HepG2 (cell line): ENCODE results near the gene PPARA. TPM values are rescaled to one million over a fixed set of nuclear protein-coding genes. Genes with fewer than 3 reads are reported as not detected.

Source experiments
- ADNP ChIP-seq: sonication (generic); formaldehyde crosslinking; IDR thresholded peaks from 2 replicates; pipeline ENCODE4 v1.4.0; 2020; ENCODE audit warnings: missing genetic modification reagents
- ATM ChIP-seq: fragments of 450-650 bp; IDR thresholded peaks from 2 replicates; pipeline ENCODE4 v1.7.1; 2017; ENCODE audit warnings: mild to moderate bottlenecking, borderline replicate concordance
- GABPA ChIP-seq, 2 experiments: IDR thresholded peaks; 2 replicates each; pipeline ENCODE4 v1.6.1; 2011 to 2016; ENCODE audit warnings: low read depth in 2 of 2, low read length in 1 of 2, missing biosample characterization in 1 of 2, missing genetic modification characterization in 1 of 2
- GTF3A ChIP-seq: sonication (generic); formaldehyde crosslinking; conservative IDR thresholded peaks from 2 replicates; pipeline ENCODE4 v1.4.0; 2020; ENCODE audit warnings: mild to moderate bottlenecking, missing genetic modification reagents
- HDAC1 ChIP-seq: sonication (generic); formaldehyde crosslinking; IDR thresholded peaks from 2 replicates; pipeline ENCODE4 v1.5.1; 2020; ENCODE audit warnings: mild to moderate bottlenecking, missing genetic modification reagents
- NR2F6 ChIP-seq, 2 experiments: IDR thresholded peaks; 2 replicates each; pipeline ENCODE4 v1.6.1; 2016; ENCODE audit warnings: antibody characterized with exemption in 1 of 2, mild to moderate bottlenecking in 1 of 2
- SATB2 ChIP-seq: sonication (generic); formaldehyde crosslinking; IDR thresholded peaks from 2 replicates; pipeline ENCODE4 v1.5.0; 2020; ENCODE audit warnings: missing genetic modification reagents
- TGIF2 ChIP-seq: IDR thresholded peaks from 2 replicates; pipeline ENCODE4 v1.6.1; 2016; ENCODE audit warnings: control low read depth, missing compliant biosample characterization
- ZEB1 ChIP-seq: IDR thresholded peaks from 2 replicates; pipeline ENCODE4 v1.6.1; 2012; ENCODE audit warnings: mild to moderate bottlenecking, low read depth, inconsistent platforms; ENCODE audit not compliant: insufficient replicate concordance
- ZNF10 ChIP-seq: sonication (generic); formaldehyde crosslinking; IDR thresholded peaks from 2 replicates; pipeline ENCODE4 v1.4.0; 2020; ENCODE audit warnings: mild to moderate bottlenecking, low read depth, missing genetic modification reagents, borderline replicate concordance
- ZNF205 ChIP-seq: IDR thresholded peaks from 2 replicates; pipeline ENCODE4 v1.6.1; 2018; ENCODE audit warnings: missing biosample characterization, missing genetic modification reagents
- ZNF263 ChIP-seq: sonication (generic); formaldehyde crosslinking; IDR thresholded peaks from 2 replicates; pipeline ENCODE4 v1.4.0; 2020; ENCODE audit warnings: missing genetic modification reagents
- ZNF383 ChIP-seq: sonication (generic); formaldehyde crosslinking; IDR thresholded peaks from 2 replicates; pipeline ENCODE4 v1.4.0; 2020; ENCODE audit warnings: missing genetic modification reagents, mild to moderate bottlenecking, borderline replicate concordance
- ZNF563 ChIP-seq: sonication (generic); formaldehyde crosslinking; IDR thresholded peaks from 2 replicates; pipeline ENCODE4 v1.8.0; 2022; ENCODE audit warnings: mild to moderate bottlenecking, moderate library complexity, missing genetic modification reagents
- ZNF629 ChIP-seq: sonication (generic); formaldehyde crosslinking; conservative IDR thresholded peaks from 2 replicates; pipeline ENCODE4 v1.5.0; 2020; ENCODE audit warnings: missing genetic modification reagents
- ZNF747 ChIP-seq: sonication (generic); formaldehyde crosslinking; IDR thresholded peaks from 2 replicates; pipeline ENCODE4 v1.8.1; 2023; ENCODE audit warnings: missing genetic modification reagents, mild to moderate bottlenecking, borderline replicate concordance
- polyA plus RNA-seq, 8 experiments: library from polyadenylated mRNA; depleted of rRNA in 3 of 8; stranded (reverse) in 7 of 8; unstranded in 1 of 8; fragments of >200 nt; fragmentation: Illumina TruSeq in 4 of 8; extraction: Trizol in 4 of 8; gene quantifications; 2 replicates each; pipeline versions ENCODE4 v1.2.1 to v1.2.3, GENCODE V29; 2011 to 2016; ENCODE audit warnings: low read depth in 4 of 8, missing spikeins in 1 of 8, mixed read lengths in 1 of 8; ENCODE audit not compliant: insufficient read depth in 1 of 8
- total RNA-seq, 5 experiments: library from RNA; depleted of rRNA; stranded (reverse); fragments of >200 nt; fragmentation: Illumina TruSeq; extraction: Trizol; gene quantifications; 2 replicates each; pipeline ENCODE4 v1.2.3, GENCODE V29; 2016; ENCODE audit warnings: low read depth in 1 of 5
- TF ChIP-seq, protein P1 (sequence below): IDR thresholded peaks from 2 replicates; pipeline ENCODE4 v1.6.1; 2016; ENCODE audit warnings: missing biosample characterization, missing genetic modification reagents, low read depth
- TF ChIP-seq, protein P2 (sequence below): sonication (generic); formaldehyde crosslinking; IDR thresholded peaks from 2 replicates; pipeline ENCODE4 v1.5.0; 2020; ENCODE audit warnings: mild to moderate bottlenecking, missing genetic modification reagents
- TF ChIP-seq, protein P3 (sequence below): sonication (generic); formaldehyde crosslinking; IDR thresholded peaks from 2 replicates; pipeline ENCODE4 v1.5.0; 2020; ENCODE audit warnings: missing genetic modification reagents
- TF ChIP-seq, protein P4 (sequence below): sonication (generic); formaldehyde crosslinking; IDR thresholded peaks from 2 replicates; pipeline ENCODE4 v1.4.0; 2020; ENCODE audit warnings: mild to moderate bottlenecking, missing genetic modification reagents, borderline replicate concordance
- TF ChIP-seq, protein P5 (sequence below): fragments of 450-650 bp; IDR thresholded peaks from 2 replicates; pipeline ENCODE4 v1.6.1; 2016

Gene PPARA
- total and polyA plus RNA-seq, 2 of the 13 experiments (the other 11 are each of a cell fraction or from before 2014, with no cell fraction given) = 18.2 to 24.7 TPM

DNA sequence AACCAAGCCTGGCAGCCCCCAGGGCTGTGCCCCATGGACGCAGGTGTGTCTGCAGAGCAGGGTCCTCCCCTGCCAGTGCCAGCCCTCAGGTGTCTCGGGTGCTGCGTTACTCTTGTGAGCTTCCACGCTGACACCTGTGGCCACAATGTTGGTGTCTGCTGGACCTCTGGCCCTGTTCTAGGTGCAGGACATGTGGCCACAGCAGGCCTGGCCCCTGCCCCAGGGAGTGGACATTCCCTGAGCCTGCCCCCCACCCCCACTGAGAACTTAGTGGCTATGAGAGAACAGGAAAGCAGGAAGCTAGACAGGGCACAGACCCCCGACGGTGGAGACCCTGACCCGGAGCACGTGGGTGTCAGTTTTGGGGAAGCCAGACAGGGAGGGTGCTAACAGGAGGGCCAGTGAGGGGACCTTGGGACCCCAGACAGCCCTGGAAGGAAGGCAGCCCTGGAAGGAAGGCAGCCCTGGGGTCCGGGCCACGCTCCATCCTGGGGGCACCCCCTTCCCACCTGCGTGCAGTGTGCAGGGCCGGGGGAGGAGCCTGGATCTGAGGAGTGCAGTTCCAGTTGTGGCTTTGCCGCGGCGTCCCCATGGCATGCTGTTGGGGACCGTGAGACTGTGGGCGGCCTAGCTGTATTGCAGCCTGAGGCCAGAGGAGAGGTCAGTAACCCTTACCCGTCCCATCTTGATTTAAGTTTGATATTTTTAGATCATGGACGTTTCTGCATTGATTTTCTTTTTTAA is 43.9 kb upstream of the PPARA start (continued):
- TF ChIP-seq, protein P1, sequence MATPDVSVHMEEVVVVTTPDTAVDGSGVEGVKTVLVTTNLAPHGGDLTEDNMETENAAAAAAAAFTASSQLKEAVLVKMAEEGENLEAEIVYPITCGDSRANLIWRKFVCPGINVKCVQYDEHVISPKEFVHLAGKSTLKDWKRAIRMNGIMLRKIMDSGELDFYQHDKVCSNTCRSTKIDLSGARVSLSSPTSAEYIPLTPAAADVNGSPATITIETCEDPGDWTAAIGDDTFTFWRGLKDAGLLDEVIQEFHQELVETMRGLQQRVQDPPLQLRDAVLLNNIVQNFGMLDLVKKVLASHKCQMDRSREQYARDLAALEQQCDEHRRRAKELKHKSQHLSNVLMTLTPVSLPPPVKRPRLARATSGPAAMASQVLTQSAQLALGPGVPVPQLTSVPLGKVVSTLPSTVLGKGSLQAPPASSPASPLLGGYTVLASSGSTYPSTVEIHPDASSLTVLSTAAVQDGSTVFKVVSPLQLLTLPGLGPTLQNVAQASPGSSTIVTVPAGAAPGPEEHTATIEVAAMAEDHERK = no peak
- TF ChIP-seq ZNF629 (CRISPR knock-in tag) (no peak), GTF3A (CRISPR knock-in tag) (0 out of 2 replicates have a peak, but pooled peaks have one; percentile 12), ZNF10 (CRISPR knock-in tag) (no peak), HDAC1 (peak; percentile 23; the same call in 1 of the 2 replicates), ZNF747 (no peak), ZNF263 (CRISPR knock-in tag) (peak; percentile 56; the same call in 1 of the 2 replicates), ZNF563 (CRISPR knock-in tag) (peak; percentile 53; the same call in 1 of the 2 replicates), ZEB1 (peak; percentile 27), NR2F6 (IDR thresholded peaks at IDR 0.05) (no peak; the same call in 1 of the 2 replicates), NR2F6 (CRISPR knock-in tag; IDR thresholded peaks at IDR 0.05) (no peak), GABPA (IDR thresholded peaks at IDR 0.05; ENCODE audit: low read depth, low read length) (0 out of 2 replicates have a peak, but pooled peaks have one; percentile 3), GABPA (CRISPR knock-in tag; IDR thresholded peaks at IDR 0.05; ENCODE audit: low read depth) (no peak), ZNF205 (CRISPR knock-in tag) (no peak), SATB2 (CRISPR knock-in tag) (no peak), TGIF2 (CRISPR knock-in tag) (no peak), ADNP (0 out of 2 replicates have a peak, but pooled peaks have one; percentile 4), ZNF383 (CRISPR knock-in tag) (0 out of 2 replicates have a peak, but pooled peaks have one; percentile 24), ATM (no peak)
- TF ChIP-seq, protein P2, sequence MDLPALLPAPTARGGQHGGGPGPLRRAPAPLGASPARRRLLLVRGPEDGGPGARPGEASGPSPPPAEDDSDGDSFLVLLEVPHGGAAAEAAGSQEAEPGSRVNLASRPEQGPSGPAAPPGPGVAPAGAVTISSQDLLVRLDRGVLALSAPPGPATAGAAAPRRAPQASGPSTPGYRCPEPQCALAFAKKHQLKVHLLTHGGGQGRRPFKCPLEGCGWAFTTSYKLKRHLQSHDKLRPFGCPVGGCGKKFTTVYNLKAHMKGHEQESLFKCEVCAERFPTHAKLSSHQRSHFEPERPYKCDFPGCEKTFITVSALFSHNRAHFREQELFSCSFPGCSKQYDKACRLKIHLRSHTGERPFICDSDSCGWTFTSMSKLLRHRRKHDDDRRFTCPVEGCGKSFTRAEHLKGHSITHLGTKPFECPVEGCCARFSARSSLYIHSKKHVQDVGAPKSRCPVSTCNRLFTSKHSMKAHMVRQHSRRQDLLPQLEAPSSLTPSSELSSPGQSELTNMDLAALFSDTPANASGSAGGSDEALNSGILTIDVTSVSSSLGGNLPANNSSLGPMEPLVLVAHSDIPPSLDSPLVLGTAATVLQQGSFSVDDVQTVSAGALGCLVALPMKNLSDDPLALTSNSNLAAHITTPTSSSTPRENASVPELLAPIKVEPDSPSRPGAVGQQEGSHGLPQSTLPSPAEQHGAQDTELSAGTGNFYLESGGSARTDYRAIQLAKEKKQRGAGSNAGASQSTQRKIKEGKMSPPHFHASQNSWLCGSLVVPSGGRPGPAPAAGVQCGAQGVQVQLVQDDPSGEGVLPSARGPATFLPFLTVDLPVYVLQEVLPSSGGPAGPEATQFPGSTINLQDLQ (CRISPR knock-in tag) = no peak
- TF ChIP-seq, protein P3, sequence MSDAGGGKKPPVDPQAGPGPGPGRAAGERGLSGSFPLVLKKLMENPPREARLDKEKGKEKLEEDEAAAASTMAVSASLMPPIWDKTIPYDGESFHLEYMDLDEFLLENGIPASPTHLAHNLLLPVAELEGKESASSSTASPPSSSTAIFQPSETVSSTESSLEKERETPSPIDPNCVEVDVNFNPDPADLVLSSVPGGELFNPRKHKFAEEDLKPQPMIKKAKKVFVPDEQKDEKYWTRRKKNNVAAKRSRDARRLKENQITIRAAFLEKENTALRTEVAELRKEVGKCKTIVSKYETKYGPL (CRISPR knock-in tag) = no peak
- TF ChIP-seq, protein P4, sequence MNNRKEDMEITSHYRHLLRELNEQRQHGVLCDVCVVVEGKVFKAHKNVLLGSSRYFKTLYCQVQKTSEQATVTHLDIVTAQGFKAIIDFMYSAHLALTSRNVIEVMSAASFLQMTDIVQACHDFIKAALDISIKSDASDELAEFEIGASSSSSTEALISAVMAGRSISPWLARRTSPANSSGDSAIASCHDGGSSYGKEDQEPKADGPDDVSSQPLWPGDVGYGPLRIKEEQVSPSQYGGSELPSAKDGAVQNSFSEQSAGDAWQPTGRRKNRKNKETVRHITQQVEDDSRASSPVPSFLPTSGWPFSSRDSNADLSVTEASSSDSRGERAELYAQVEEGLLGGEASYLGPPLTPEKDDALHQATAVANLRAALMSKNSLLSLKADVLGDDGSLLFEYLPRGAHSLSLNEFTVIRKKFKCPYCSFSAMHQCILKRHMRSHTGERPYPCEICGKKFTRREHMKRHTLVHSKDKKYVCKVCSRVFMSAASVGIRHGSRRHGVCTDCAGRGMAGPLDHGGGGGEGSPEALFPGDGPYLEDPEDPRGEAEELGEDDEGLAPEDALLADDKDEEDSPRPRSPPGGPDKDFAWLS (CRISPR knock-in tag) = 0 out of 2 replicates have a peak, but pooled peaks have one; percentile 60
- TF ChIP-seq, protein P5, sequence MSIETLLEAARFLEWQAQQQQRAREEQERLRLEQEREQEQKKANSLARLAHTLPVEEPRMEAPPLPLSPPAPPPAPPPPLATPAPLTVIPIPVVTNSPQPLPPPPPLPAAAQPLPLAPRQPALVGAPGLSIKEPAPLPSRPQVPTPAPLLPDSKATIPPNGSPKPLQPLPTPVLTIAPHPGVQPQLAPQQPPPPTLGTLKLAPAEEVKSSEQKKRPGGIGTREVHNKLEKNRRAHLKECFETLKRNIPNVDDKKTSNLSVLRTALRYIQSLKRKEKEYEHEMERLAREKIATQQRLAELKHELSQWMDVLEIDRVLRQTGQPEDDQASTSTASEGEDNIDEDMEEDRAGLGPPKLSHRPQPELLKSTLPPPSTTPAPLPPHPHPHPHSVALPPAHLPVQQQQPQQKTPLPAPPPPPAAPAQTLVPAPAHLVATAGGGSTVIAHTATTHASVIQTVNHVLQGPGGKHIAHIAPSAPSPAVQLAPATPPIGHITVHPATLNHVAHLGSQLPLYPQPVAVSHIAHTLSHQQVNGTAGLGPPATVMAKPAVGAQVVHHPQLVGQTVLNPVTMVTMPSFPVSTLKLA = no peak
